ENCODE measurements around the gene UQCR10.

GRCh38 chr22:29717789-29718188 is 49.4 kb upstream of the UQCR10 start:
- TF ChIP-seq, protein P1, sequence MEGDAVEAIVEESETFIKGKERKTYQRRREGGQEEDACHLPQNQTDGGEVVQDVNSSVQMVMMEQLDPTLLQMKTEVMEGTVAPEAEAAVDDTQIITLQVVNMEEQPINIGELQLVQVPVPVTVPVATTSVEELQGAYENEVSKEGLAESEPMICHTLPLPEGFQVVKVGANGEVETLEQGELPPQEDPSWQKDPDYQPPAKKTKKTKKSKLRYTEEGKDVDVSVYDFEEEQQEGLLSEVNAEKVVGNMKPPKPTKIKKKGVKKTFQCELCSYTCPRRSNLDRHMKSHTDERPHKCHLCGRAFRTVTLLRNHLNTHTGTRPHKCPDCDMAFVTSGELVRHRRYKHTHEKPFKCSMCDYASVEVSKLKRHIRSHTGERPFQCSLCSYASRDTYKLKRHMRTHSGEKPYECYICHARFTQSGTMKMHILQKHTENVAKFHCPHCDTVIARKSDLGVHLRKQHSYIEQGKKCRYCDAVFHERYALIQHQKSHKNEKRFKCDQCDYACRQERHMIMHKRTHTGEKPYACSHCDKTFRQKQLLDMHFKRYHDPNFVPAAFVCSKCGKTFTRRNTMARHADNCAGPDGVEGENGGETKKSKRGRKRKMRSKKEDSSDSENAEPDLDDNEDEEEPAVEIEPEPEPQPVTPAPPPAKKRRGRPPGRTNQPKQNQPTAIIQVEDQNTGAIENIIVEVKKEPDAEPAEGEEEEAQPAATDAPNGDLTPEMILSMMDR (IDR thresholded peaks at IDR 0.05), result no peak
- TF ChIP-seq POLR2A (IDR thresholded peaks at IDR 0.05), result no peak
- TF ChIP-seq POLR2AphosphoS5 (IDR thresholded peaks at IDR 0.05), result no peak

Measured in suprapubic skin (tissue), 4 donors.